PFSK-1 (cell line): Measurements from ENCODE around the gene DGAT2.

Experiments
- POLR2AphosphoS5 ChIP-seq: IDR thresholded peaks from 2 replicates; pipeline ENCODE4 v1.6.1; 2012; ENCODE audit warnings: low read depth, mild to moderate bottlenecking, control low read depth, low read length, moderate library complexity
- TF ChIP-seq, protein P1 (sequence below), 2 experiments: IDR thresholded peaks; 2 replicates each; pipeline versions ENCODE4 v1.6.1 to v1.8.0; 2011 to 2012; ENCODE audit warnings: low read depth in 2 of 2, low read length in 2 of 2, control low read depth in 1 of 2, inconsistent platforms in 1 of 2, mild to moderate bottlenecking in 1 of 2, moderate library complexity in 1 of 2; ENCODE audit not compliant: insufficient read depth in 1 of 2

DNA sequence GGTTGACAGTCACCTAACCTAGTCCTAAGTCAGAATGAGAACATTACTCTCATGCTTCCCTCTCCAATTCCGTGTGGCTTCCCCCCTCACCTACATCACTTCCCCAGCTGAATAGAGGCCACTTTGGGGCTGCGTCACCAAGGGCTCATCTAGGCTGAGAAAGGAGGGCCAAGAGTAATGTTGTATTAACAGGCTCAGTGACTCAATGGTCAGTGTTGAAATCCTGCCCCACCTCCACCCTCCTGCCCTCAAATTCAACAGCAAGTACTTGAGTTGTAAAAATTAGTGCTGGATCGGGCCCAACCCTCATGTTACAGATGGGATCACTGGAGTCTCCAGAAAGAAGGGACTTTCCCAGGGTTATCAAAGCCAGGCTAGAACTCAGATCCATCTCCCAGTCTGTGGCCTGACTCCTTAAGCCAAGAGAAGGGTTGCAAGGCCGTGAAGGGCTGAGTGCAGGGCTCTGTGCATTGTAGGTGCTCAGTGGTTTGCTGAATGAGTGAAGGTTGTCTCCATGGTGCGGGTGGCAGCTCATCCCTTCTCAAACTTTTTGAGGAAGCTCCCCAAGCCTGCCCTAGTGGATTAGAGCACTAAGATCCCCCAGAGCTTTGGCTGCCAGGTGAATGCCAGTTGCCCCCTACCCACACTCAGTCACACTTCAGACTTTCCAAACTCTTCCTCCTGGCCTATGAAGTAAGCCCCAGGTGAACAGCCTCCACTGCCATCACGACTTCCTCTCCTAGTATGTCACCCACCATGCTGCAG is 3.2 kb downstream of the DGAT2 start:
- TF ChIP-seq, protein P1, sequence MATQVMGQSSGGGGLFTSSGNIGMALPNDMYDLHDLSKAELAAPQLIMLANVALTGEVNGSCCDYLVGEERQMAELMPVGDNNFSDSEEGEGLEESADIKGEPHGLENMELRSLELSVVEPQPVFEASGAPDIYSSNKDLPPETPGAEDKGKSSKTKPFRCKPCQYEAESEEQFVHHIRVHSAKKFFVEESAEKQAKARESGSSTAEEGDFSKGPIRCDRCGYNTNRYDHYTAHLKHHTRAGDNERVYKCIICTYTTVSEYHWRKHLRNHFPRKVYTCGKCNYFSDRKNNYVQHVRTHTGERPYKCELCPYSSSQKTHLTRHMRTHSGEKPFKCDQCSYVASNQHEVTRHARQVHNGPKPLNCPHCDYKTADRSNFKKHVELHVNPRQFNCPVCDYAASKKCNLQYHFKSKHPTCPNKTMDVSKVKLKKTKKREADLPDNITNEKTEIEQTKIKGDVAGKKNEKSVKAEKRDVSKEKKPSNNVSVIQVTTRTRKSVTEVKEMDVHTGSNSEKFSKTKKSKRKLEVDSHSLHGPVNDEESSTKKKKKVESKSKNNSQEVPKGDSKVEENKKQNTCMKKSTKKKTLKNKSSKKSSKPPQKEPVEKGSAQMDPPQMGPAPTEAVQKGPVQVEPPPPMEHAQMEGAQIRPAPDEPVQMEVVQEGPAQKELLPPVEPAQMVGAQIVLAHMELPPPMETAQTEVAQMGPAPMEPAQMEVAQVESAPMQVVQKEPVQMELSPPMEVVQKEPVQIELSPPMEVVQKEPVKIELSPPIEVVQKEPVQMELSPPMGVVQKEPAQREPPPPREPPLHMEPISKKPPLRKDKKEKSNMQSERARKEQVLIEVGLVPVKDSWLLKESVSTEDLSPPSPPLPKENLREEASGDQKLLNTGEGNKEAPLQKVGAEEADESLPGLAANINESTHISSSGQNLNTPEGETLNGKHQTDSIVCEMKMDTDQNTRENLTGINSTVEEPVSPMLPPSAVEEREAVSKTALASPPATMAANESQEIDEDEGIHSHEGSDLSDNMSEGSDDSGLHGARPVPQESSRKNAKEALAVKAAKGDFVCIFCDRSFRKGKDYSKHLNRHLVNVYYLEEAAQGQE (IDR thresholded peaks at IDR 0.05; ENCODE audit: insufficient read depth in 1 of 2, low read depth in 2 of 2, low read length in 2 of 2), result no peak
- TF ChIP-seq POLR2AphosphoS5, result no peak
